ENCODE data around the gene GALNT2.

The GALNT2 gene

GRCh38 chr1:230187290-230187689 is 120.3 kb downstream of the GALNT2 start:
- no peak overlapping the region for H3K4me3 ChIP-seq (ENCODE audit: low read depth, low read length)

GRCh38 chr1:230188826-230189225 is 121.8 kb downstream of the GALNT2 start:
- no peak for TF ChIP-seq CTCF (IDR thresholded peaks at IDR 0.05; ENCODE audit: borderline replicate concordance, insufficient read depth, low read depth, low read length)
- no peak overlapping the region for H3K4me3 ChIP-seq (ENCODE audit: low read depth, low read length)

More at GRCh38 chr1:230187290-230187689, 120.3 kb downstream of the GALNT2 start:
- no peak for TF ChIP-seq CTCF (IDR thresholded peaks at IDR 0.05; ENCODE audit: borderline replicate concordance, insufficient read depth, low read depth, low read length)

- no peak overlapping the region for H3K4me3 ChIP-seq (ENCODE audit: low read depth, low read length)
- no peak for TF ChIP-seq CTCF (IDR thresholded peaks at IDR 0.05; ENCODE audit: borderline replicate concordance, insufficient read depth, low read depth, low read length)
Measured at GRCh38 chr1:230189341-230189740, 122.3 kb downstream of the GALNT2 start.

- TF ChIP-seq CTCF (IDR thresholded peaks at IDR 0.05; ENCODE audit: borderline replicate concordance, insufficient read depth, low read depth, low read length) = no peak
- no peak overlapping the region for H3K4me3 ChIP-seq (ENCODE audit: low read depth, low read length)
Measured at GRCh38 chr1:230189824-230190223, 122.8 kb downstream of the GALNT2 start.

GRCh38 chr1:230191079-230191804 is 124.2 kb downstream of the GALNT2 start:
- no peak for TF ChIP-seq CTCF (IDR thresholded peaks at IDR 0.05; ENCODE audit: borderline replicate concordance, insufficient read depth, low read depth, low read length)
- H3K4me3 ChIP-seq (ENCODE audit: low read depth, low read length) = no peak overlapping the region

GRCh38 chr1:230191855-230192254 is 124.8 kb downstream of the GALNT2 start:
- H3K4me3 ChIP-seq (ENCODE audit: low read depth, low read length) = no peak overlapping the region
- TF ChIP-seq CTCF (IDR thresholded peaks at IDR 0.05; ENCODE audit: borderline replicate concordance, insufficient read depth, low read depth, low read length) = no peak

- no peak for TF ChIP-seq CTCF (IDR thresholded peaks at IDR 0.05; ENCODE audit: borderline replicate concordance, insufficient read depth, low read depth, low read length)
- H3K4me3 ChIP-seq (ENCODE audit: low read depth, low read length) = no peak overlapping the region
Measured at GRCh38 chr1:230194525-230194924, 127.5 kb downstream of the GALNT2 start.

Data from GM12875 (cell line).